ENCODE measurements around the gene THBS3.
A peak's percentile ranks its signal among the peaks of the same experiment; 100 is the strongest.

The THBS3 gene

GRCh38 chr1:155210314-155211104, 2.8 kb upstream of the THBS3 start:
- ChIA-PET CTCF (interaction anchor here (1.1 kb wide), 1 partner anchor 17 kb away, joined by 5 read pairs; no protein-coding TSS in a partner anchor), POLR2A (ENCODE audit: low non-redundant PET) (no interaction called here)
- no peak overlapping the region for H3K27ac ChIP-seq

GRCh38 chr1:155209312-155209721, 1.6 kb upstream of the THBS3 start:
- H3K27ac ChIP-seq = peak overlapping the region; percentile 94
- TF ChIP-seq CTCF (conservative IDR thresholded peaks at IDR 0.05; ENCODE audit: low read depth) = no peak
- DNase-seq (ENCODE audit: low spot score) = no peak
- ChIA-PET POLR2A (ENCODE audit: low non-redundant PET) (interaction anchor here (1.2 kb wide), 1 partner anchor 15 kb away, joined by 3 read pairs; no protein-coding TSS in a partner anchor), CTCF (no interaction called here)

More at GRCh38 chr1:155210314-155211104, 2.8 kb upstream of the THBS3 start:
- no peak for TF ChIP-seq CTCF (conservative IDR thresholded peaks at IDR 0.05; ENCODE audit: low read depth)
- DNase-seq (ENCODE audit: low spot score) = no peak

- peak; percentile 75 for DNase-seq (ENCODE audit: low spot score)
- TF ChIP-seq CTCF (conservative IDR thresholded peaks at IDR 0.05; ENCODE audit: low read depth) = no peak
- ChIA-PET POLR2A (ENCODE audit: low non-redundant PET) (interaction anchor here (1.2 kb wide), 1 partner anchor 14 kb away, joined by 3 read pairs; no protein-coding TSS in a partner anchor), CTCF (interaction anchor here (0.6 to 2.3 kb wide), 2 partner anchors 15 to 252 kb away, joined by 4 to 14 read pairs; no protein-coding TSS in a partner anchor)
- H3K27ac ChIP-seq = peak within 1 kb of the TSS; percentile 94
Measured at GRCh38 chr1:155208541-155209311, 1.0 kb upstream of the THBS3 start, which contains the start of gene MTX1. Gene MTX1, plus strand, starts transcription at chr1:155208695. Its CDS starts 110 bp downstream, at chr1:155208805.

GRCh38 chr1:155206891-155207805, 549 bp downstream of the THBS3 start:
- ChIA-PET CTCF (interaction anchor here (0.6 to 2.3 kb wide), 16 partner anchors 11 to 470 kb away, joined by 3 to 22 read pairs (median 4); partner anchors contain the start of genes ENTREP3 and KRTCAP2), POLR2A (ENCODE audit: low non-redundant PET) (interaction anchor here (1.0 kb wide), 1 partner anchor 20 kb away, joined by 3 read pairs; no protein-coding TSS in a partner anchor)
- TF ChIP-seq CTCF (conservative IDR thresholded peaks at IDR 0.05; ENCODE audit: low read depth) = peak; percentile 89
- H3K27ac ChIP-seq = peak overlapping the region; percentile 94
- DNase-seq (ENCODE audit: low spot score) = peak; percentile 75

- peak overlapping the region; percentile 94 for H3K27ac ChIP-seq
- ChIA-PET CTCF (interaction anchor here (1.2 kb wide), 1 partner anchor 18 kb away, joined by 7 read pairs; no protein-coding TSS in a partner anchor), POLR2A (ENCODE audit: low non-redundant PET) (no interaction called here)
- no peak for TF ChIP-seq CTCF (conservative IDR thresholded peaks at IDR 0.05; ENCODE audit: low read depth)
- no peak for DNase-seq (ENCODE audit: low spot score)
Measured at GRCh38 chr1:155205969-155206593, 1.6 kb downstream of the THBS3 start.
